GM23338 (cell line): ENCODE measurements around the gene TNFRSF17.
"Not testable (repeated sequence)": the region's sequence is repeated elsewhere in the genome, so short reads cannot be mapped to it uniquely, and the experiment has no call there.

Source experiments
- CREB1 ChIP-seq: fragments of 250-450 bp; sonication (Bioruptor Pico); IDR thresholded peaks from 2 replicates; pipeline ENCODE4 v1.5.0; 2020; ENCODE audit warnings: low read depth, mild to moderate bottlenecking, moderate library complexity
- EZH2 ChIP-seq: fragments of 200-600 bp; sonication (generic); IDR thresholded peaks from one replicate; pipeline ENCODE4 v1.8.0; 2017; ENCODE audit warnings: antibody characterized with exemption, mild to moderate bottlenecking, low read depth; ENCODE audit not compliant: unreplicated experiment
- EZH2phosphoT487 ChIP-seq: fragments of 200-600 bp; sonication (generic); IDR thresholded peaks from one replicate; pipeline ENCODE4 v1.8.1; 2018; ENCODE audit warnings: antibody characterized with exemption; ENCODE audit not compliant: unreplicated experiment
- NANOG ChIP-seq: IDR thresholded peaks from 2 replicates; pipeline ENCODE4 v1.6.1; 2016; ENCODE audit warnings: antibody characterized with exemption, borderline replicate concordance
- POLR2AphosphoS5 ChIP-seq: IDR thresholded peaks from 2 replicates; pipeline ENCODE4 v1.6.1; 2016; ENCODE audit warnings: antibody characterized with exemption, low read depth
- REST ChIP-seq: IDR thresholded peaks from one replicate; pipeline ENCODE4 v1.6.1; 2018; ENCODE audit warnings: antibody characterized with exemption; ENCODE audit not compliant: unreplicated experiment
- STAT1 ChIP-seq: IDR thresholded peaks from one replicate; pipeline ENCODE4 v1.6.1; 2016; ENCODE audit warnings: antibody characterized with exemption; ENCODE audit not compliant: unreplicated experiment
- ZNF114 ChIP-seq: fragments of 250-450 bp; sonication (Bioruptor Pico); IDR thresholded peaks from 2 replicates; pipeline ENCODE4 v1.5.0; 2020; ENCODE audit warnings: mild to moderate bottlenecking, moderate library complexity
- ZNF331 ChIP-seq: fragments of 250-450 bp; sonication (Bioruptor Pico); IDR thresholded peaks from 2 replicates; pipeline ENCODE4 v1.5.0; 2020; ENCODE audit warnings: low read depth, mild to moderate bottlenecking, moderate library complexity
- TF ChIP-seq, protein P1 (sequence below), 2 experiments: fragments of 200-600 bp in 1 of 2; sonication (generic) in 1 of 2; conservative IDR thresholded peaks; 2 replicates each; pipeline versions ENCODE4 v1.5.1 to v1.6.1; 2016 to 2017; ENCODE audit warnings: antibody characterized with exemption in 2 of 2, low read depth in 2 of 2, mild to moderate bottlenecking in 2 of 2, moderate library complexity in 1 of 2

DNA sequence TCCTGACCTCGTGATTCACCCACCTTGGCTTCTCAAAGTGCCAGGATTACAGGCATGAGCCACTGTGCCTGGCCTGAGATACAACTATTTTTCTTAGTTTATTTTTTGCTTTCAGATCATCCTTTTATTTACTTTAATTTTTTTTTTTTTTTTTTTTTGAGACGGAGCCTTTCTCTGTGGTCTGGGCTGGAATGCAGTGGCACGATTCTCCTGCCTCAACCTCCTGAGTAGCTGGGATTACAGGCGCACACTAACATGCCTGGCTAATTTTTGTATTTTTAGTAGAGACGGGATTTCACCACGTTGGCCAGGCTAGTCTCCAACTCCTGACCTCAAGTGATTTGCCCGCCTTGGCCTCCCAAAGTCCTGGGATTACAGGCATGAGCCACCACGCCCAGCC is 11.4 kb upstream of the TNFRSF17 start:
- TF ChIP-seq CREB1 (CRISPR knock-in tag); REST; POLR2AphosphoS5; EZH2; STAT1; EZH2phosphoT487; ZNF114 (CRISPR knock-in tag); NANOG; ZNF331: not testable (repeated sequence)
- TF ChIP-seq, protein P1, sequence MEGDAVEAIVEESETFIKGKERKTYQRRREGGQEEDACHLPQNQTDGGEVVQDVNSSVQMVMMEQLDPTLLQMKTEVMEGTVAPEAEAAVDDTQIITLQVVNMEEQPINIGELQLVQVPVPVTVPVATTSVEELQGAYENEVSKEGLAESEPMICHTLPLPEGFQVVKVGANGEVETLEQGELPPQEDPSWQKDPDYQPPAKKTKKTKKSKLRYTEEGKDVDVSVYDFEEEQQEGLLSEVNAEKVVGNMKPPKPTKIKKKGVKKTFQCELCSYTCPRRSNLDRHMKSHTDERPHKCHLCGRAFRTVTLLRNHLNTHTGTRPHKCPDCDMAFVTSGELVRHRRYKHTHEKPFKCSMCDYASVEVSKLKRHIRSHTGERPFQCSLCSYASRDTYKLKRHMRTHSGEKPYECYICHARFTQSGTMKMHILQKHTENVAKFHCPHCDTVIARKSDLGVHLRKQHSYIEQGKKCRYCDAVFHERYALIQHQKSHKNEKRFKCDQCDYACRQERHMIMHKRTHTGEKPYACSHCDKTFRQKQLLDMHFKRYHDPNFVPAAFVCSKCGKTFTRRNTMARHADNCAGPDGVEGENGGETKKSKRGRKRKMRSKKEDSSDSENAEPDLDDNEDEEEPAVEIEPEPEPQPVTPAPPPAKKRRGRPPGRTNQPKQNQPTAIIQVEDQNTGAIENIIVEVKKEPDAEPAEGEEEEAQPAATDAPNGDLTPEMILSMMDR (conservative IDR thresholded peaks at IDR 0.05; ENCODE audit: low read depth in 2 of 2): not testable (repeated sequence)
